K562 (cell line): ENCODE results near the gene RPS8. TPM values are rescaled to one million over a fixed set of nuclear protein-coding genes. Genes with fewer than 3 reads are reported as not detected.
A peak's percentile ranks its signal among the peaks of the same experiment; 100 is the strongest.

Experiments
- CBFB ChIP-seq: sonication (generic); formaldehyde crosslinking; IDR thresholded peaks from 2 replicates; pipeline ENCODE4 v1.4.0; 2020; ENCODE audit warnings: mild to moderate bottlenecking, missing genetic modification reagents
- EHMT2 ChIP-seq: fragments of 450-650 bp; IDR thresholded peaks from 2 replicates; pipeline ENCODE4 v1.6.1; 2018; ENCODE audit warnings: antibody characterized with exemption
- ESRRA ChIP-seq: fragments of 450-650 bp; IDR thresholded peaks from 2 replicates; pipeline ENCODE4 v1.6.1; 2014; ENCODE audit warnings: low read depth, mild to moderate bottlenecking, moderate library complexity, borderline replicate concordance
- ETV5 ChIP-seq: sonication (generic); formaldehyde crosslinking; IDR thresholded peaks from 2 replicates; pipeline ENCODE4 v1.4.0; 2020; ENCODE audit warnings: low read depth, mild to moderate bottlenecking, missing genetic modification reagents
- HDAC1 ChIP-seq, 2 experiments: fragments of 450-650 bp; IDR thresholded peaks; 2 replicates each; pipeline ENCODE4 v1.6.1; 2016 to 2017; ENCODE audit warnings: inconsistent platforms in 1 of 2, mild to moderate bottlenecking in 1 of 2, moderate library complexity in 1 of 2
- KLF1 ChIP-seq: fragments of 450-650 bp; IDR thresholded peaks from 2 replicates; pipeline ENCODE4 v1.6.1; 2016; ENCODE audit warnings: missing genetic modification characterization, missing compliant biosample characterization
- POLR2A ChIP-seq: fragments of 450-650 bp; conservative IDR thresholded peaks from 2 replicates; pipeline ENCODE4 v1.6.1; 2016
- RAD21 ChIP-seq, 2 experiments: fragments of 250-450 bp in 1 of 2; fragments of 450-650 bp in 1 of 2; sonication (Bioruptor Pico) in 1 of 2; formaldehyde crosslinking in 1 of 2; IDR thresholded peaks in 1 of 2; conservative IDR thresholded peaks in 1 of 2; 2 replicates each; pipeline versions ENCODE4 v1.4.0 to v1.8.0; 2020 to 2022; ENCODE audit warnings: mild to moderate bottlenecking in 2 of 2, moderate library complexity in 1 of 2
- RBM14 ChIP-seq: fragments of 200-400 bp; formaldehyde crosslinking; IDR thresholded peaks from 2 replicates; pipeline ENCODE4 v1.6.1; 2018; ENCODE audit warnings: low read depth, mild to moderate bottlenecking, low read length, moderate library complexity, borderline replicate concordance; ENCODE audit not compliant: insufficient read depth
- SAP30 ChIP-seq: fragments of 200-600 bp; sonication (generic); IDR thresholded peaks from 2 replicates; pipeline ENCODE4 v1.6.1; 2012; ENCODE audit warnings: borderline replicate concordance, low read depth, mild to moderate bottlenecking, moderate library complexity, low read length, control low read depth, inconsistent platforms; ENCODE audit not compliant: insufficient read depth, poor library complexity, severe bottlenecking
- THRAP3 ChIP-seq: fragments of 450-650 bp; IDR thresholded peaks from 2 replicates; pipeline ENCODE4 v1.6.1; 2016; ENCODE audit warnings: mild to moderate bottlenecking, inconsistent platforms, borderline replicate concordance
- ZNF717 ChIP-seq: fragments of 250-450 bp; sonication (Bioruptor Pico); IDR thresholded peaks from 2 replicates; pipeline ENCODE4 v1.5.0; 2021
- polyA plus RNA-seq, 8 experiments: library from polyadenylated mRNA; depleted of rRNA in 4 of 8; stranded (reverse) in 5 of 8; unstranded in 3 of 8; fragments of >200 nt; fragmentation: Nextera tagmentation in 2 of 8; fragmentation: Illumina TruSeq in 1 of 8; extraction: Ambion mirVana in 2 of 8; extraction: Trizol in 1 of 8; gene quantifications; 2 replicates each; pipeline versions ENCODE4 v1.2.1 to v1.2.3, GENCODE V29; 2011 to 2014; ENCODE audit warnings: inconsistent platforms in 1 of 8, missing spikeins in 1 of 8
- total RNA-seq, 7 experiments: library from RNA; depleted of rRNA in 6 of 7; stranded (reverse); fragments of >200 nt in 6 of 7; fragmentation: Illumina TruSeq in 2 of 7; extraction: Trizol in 2 of 7; gene quantifications; 2 replicates each; pipeline versions ENCODE4 v1.2.1 to v1.2.3, GENCODE V29; 2011 to 2021; ENCODE audit warnings: low replicate concordance in 1 of 7
- TF ChIP-seq, protein P1 (sequence below): fragments of 250-450 bp; sonication (Bioruptor Pico); IDR thresholded peaks from 2 replicates; pipeline ENCODE4 v1.4.0; 2020; ENCODE audit warnings: borderline replicate concordance
- TF ChIP-seq, protein P2 (sequence below): sonication (generic); formaldehyde crosslinking; IDR thresholded peaks from 2 replicates; pipeline ENCODE4 v1.5.0; 2020; ENCODE audit warnings: missing genetic modification reagents
- TF ChIP-seq, protein P3 (sequence below): sonication (generic); formaldehyde crosslinking; IDR thresholded peaks from 2 replicates; pipeline ENCODE4 v1.8.0; 2022; ENCODE audit warnings: mild to moderate bottlenecking, missing genetic modification reagents
- TF ChIP-seq, protein P4 (sequence below): fragments of 250-450 bp; sonication (Bioruptor Pico); IDR thresholded peaks from 2 replicates; pipeline ENCODE4 v1.8.0; 2021; ENCODE audit warnings: borderline replicate concordance, mild to moderate bottlenecking, moderate library complexity; ENCODE audit not compliant: poor library complexity, severe bottlenecking
- TF ChIP-seq, protein P5 (sequence below): fragments of 450-650 bp; IDR thresholded peaks from 2 replicates; pipeline ENCODE4 v1.7.0; 2016; ENCODE audit warnings: borderline replicate concordance

The RPS8 gene
- total and polyA plus RNA-seq, 9 of the 15 experiments (the other 6 are each of a cell fraction or from before 2014, with no cell fraction given): 2,431 to 4,168 (median 3,109) TPM

DNA sequence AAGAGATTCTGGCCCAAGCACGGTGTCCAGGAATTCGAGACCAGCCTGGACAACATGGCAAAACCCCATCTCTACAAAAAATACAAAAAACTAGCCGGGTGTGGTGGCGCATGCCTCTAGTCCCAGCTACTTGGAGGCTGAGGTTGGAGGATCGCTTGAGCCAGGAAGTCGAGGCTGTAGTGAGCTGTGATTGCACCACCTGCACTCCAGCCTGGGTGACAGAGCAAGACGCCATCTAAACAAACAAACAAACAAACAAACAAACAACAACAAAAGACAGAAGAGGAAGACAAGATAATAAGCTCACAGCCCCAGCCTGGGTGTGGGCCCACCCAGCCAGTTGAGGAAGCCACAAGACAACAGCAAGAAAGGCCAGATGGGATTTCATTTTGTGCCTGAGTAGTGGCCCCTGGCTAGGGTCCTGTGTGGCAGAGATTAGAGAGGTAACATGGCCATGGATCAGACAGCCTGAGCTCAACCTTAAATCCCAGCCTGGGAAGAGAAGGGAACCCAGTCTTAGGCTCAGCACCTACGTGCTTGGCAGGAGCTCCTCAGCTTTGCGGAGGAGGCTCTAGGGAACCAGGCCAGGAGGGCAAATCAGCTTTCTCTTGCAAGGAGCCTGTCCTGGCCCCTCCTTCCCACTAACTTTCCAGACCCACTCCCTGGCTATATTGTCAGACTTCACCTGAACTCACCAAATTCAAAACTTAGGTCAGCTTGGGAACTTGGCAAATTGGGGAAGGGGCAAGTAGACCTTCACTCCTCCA lies 17.6 kb downstream of the RPS8 start (continued):
- no peak for TF ChIP-seq SAP30
- TF ChIP-seq, protein P1, sequence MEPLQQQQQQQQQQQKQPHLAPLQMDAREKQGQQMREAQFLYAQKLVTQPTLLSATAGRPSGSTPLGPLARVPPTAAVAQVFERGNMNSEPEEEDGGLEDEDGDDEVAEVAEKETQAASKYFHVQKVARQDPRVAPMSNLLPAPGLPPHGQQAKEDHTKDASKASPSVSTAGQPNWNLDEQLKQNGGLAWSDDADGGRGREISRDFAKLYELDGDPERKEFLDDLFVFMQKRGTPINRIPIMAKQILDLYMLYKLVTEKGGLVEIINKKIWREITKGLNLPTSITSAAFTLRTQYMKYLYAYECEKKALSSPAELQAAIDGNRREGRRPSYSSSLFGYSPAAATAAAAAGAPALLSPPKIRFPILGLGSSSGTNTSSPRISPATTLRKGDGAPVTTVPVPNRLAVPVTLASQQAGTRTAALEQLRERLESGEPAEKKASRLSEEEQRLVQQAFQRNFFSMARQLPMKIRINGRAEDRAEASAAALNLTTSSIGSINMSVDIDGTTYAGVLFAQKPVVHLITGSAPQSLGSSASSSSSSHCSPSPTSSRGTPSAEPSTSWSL (CRISPR knock-in tag): no peak
- TF ChIP-seq ETV5 (CRISPR knock-in tag): 0 out of 2 replicates have a peak, but pooled peaks have one; percentile 55
- TF ChIP-seq THRAP3: 0 out of 2 replicates have a peak, but pooled peaks have one; percentile 13
- TF ChIP-seq, protein P2, sequence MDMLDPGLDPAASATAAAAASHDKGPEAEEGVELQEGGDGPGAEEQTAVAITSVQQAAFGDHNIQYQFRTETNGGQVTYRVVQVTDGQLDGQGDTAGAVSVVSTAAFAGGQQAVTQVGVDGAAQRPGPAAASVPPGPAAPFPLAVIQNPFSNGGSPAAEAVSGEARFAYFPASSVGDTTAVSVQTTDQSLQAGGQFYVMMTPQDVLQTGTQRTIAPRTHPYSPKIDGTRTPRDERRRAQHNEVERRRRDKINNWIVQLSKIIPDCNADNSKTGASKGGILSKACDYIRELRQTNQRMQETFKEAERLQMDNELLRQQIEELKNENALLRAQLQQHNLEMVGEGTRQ (CRISPR knock-in tag): 0 out of 2 replicates have a peak, but pooled peaks have one; percentile 5
- TF ChIP-seq CBFB (CRISPR knock-in tag): no peak
- TF ChIP-seq RBM14: no peak
- TF ChIP-seq, protein P3, sequence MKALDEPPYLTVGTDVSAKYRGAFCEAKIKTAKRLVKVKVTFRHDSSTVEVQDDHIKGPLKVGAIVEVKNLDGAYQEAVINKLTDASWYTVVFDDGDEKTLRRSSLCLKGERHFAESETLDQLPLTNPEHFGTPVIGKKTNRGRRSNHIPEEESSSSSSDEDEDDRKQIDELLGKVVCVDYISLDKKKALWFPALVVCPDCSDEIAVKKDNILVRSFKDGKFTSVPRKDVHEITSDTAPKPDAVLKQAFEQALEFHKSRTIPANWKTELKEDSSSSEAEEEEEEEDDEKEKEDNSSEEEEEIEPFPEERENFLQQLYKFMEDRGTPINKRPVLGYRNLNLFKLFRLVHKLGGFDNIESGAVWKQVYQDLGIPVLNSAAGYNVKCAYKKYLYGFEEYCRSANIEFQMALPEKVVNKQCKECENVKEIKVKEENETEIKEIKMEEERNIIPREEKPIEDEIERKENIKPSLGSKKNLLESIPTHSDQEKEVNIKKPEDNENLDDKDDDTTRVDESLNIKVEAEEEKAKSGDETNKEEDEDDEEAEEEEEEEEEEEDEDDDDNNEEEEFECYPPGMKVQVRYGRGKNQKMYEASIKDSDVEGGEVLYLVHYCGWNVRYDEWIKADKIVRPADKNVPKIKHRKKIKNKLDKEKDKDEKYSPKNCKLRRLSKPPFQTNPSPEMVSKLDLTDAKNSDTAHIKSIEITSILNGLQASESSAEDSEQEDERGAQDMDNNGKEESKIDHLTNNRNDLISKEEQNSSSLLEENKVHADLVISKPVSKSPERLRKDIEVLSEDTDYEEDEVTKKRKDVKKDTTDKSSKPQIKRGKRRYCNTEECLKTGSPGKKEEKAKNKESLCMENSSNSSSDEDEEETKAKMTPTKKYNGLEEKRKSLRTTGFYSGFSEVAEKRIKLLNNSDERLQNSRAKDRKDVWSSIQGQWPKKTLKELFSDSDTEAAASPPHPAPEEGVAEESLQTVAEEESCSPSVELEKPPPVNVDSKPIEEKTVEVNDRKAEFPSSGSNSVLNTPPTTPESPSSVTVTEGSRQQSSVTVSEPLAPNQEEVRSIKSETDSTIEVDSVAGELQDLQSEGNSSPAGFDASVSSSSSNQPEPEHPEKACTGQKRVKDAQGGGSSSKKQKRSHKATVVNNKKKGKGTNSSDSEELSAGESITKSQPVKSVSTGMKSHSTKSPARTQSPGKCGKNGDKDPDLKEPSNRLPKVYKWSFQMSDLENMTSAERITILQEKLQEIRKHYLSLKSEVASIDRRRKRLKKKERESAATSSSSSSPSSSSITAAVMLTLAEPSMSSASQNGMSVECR (CRISPR knock-in tag): 0 out of 2 replicates have a peak, but pooled peaks have one; percentile 42
- TF ChIP-seq, protein P4, sequence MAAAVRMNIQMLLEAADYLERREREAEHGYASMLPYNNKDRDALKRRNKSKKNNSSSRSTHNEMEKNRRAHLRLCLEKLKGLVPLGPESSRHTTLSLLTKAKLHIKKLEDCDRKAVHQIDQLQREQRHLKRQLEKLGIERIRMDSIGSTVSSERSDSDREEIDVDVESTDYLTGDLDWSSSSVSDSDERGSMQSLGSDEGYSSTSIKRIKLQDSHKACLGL (CRISPR knock-in tag): no peak
- 0 out of 4 replicates have a peak, but pooled peaks of 1 of the 2 experiments have one; percentile 10 for TF ChIP-seq HDAC1 (IDR thresholded peaks at IDR 0.05)
- TF ChIP-seq KLF1 (tag): no peak
- TF ChIP-seq, protein P5, sequence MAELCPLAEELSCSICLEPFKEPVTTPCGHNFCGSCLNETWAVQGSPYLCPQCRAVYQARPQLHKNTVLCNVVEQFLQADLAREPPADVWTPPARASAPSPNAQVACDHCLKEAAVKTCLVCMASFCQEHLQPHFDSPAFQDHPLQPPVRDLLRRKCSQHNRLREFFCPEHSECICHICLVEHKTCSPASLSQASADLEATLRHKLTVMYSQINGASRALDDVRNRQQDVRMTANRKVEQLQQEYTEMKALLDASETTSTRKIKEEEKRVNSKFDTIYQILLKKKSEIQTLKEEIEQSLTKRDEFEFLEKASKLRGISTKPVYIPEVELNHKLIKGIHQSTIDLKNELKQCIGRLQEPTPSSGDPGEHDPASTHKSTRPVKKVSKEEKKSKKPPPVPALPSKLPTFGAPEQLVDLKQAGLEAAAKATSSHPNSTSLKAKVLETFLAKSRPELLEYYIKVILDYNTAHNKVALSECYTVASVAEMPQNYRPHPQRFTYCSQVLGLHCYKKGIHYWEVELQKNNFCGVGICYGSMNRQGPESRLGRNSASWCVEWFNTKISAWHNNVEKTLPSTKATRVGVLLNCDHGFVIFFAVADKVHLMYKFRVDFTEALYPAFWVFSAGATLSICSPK: peak; percentile 31; the same call in 1 of the 2 replicates
- TF ChIP-seq RAD21 (CRISPR knock-in tag; conservative IDR thresholded peaks at IDR 0.05 in 1 of 2, IDR thresholded peaks at IDR 0.05 in 1 of 2): no peak
- no peak for TF ChIP-seq ZNF717 (CRISPR knock-in tag)
- TF ChIP-seq POLR2A: no peak
- TF ChIP-seq ESRRA: no peak
- TF ChIP-seq EHMT2: no peak
